ENCODE measurements around the gene AOAH.
A peak's percentile ranks its signal among the peaks of the same experiment; 100 is the strongest.

AOAH gene

GRCh38 chr7:36723951-36724664 lies at the start of gene AOAH:
Gene AOAH, minus strand, starts transcription at chr7:36724494. Its CDS starts 346 bp downstream, at chr7:36724148.
- DNase-seq, result peak; percentile 97

- no peak for DNase-seq
Observed at GRCh38 chr7:36766451-36766850, 42.2 kb upstream of the AOAH start.

- peak; percentile 54 for DNase-seq
Observed at GRCh38 chr7:36765605-36766004, 41.3 kb upstream of the AOAH start.

GRCh38 chr7:36764929-36765328 lies 40.6 kb upstream of the AOAH start:
- DNase-seq, result peak; percentile 88

- no peak for DNase-seq
Observed at GRCh38 chr7:36763132-36763816, 39.0 kb upstream of the AOAH start.

- no peak for DNase-seq
Observed at GRCh38 chr7:36762394-36762793, 38.1 kb upstream of the AOAH start.

- no peak for DNase-seq
Observed at GRCh38 chr7:36761835-36762234, 37.5 kb upstream of the AOAH start.

- DNase-seq, result no peak
Observed at GRCh38 chr7:36760856-36761762, 36.8 kb upstream of the AOAH start.

- no peak for DNase-seq
Observed at GRCh38 chr7:36758879-36759278, 34.6 kb upstream of the AOAH start.

GRCh38 chr7:36755484-36755883 lies 31.2 kb upstream of the AOAH start:
- no peak for DNase-seq

- no peak for DNase-seq
Observed at GRCh38 chr7:36752026-36752711, 27.9 kb upstream of the AOAH start.

- no peak for DNase-seq
Observed at GRCh38 chr7:36750451-36750850, 26.2 kb upstream of the AOAH start.

- peak; percentile 99 for DNase-seq
Observed at GRCh38 chr7:36749282-36749960, 25.1 kb upstream of the AOAH start.

- peak; percentile 14 for DNase-seq
Observed at GRCh38 chr7:36748017-36748487, 23.8 kb upstream of the AOAH start.

GRCh38 chr7:36747280-36748016 lies 23.2 kb upstream of the AOAH start:
- DNase-seq, result no peak

GRCh38 chr7:36746347-36746746 lies 22.1 kb upstream of the AOAH start:
- peak; percentile 77 for DNase-seq

- peak; percentile 98 for DNase-seq
Observed at GRCh38 chr7:36742911-36743775, 18.8 kb upstream of the AOAH start.

GRCh38 chr7:36741866-36742265 lies 17.6 kb upstream of the AOAH start:
- no peak for DNase-seq

GRCh38 chr7:36739351-36739750 lies 15.1 kb upstream of the AOAH start:
- DNase-seq, result no peak

GRCh38 chr7:36736899-36737211 lies 12.6 kb upstream of the AOAH start:
- peak; percentile 95 for DNase-seq
